DOHH2 (cell line): ENCODE data around the gene PSG1.
"Not testable (repeated sequence)": the region's sequence is repeated elsewhere in the genome, so short reads cannot be mapped to it uniquely, and the experiment has no call there.

Source experiments
- H3F3A ChIP-seq: fragments of 200-600 bp; sonication (generic), shearing (Covaris generic); 2 replicates; pipeline ENCODE4 v1.6.0; 2016; ENCODE audit warnings: antibody characterized with exemption, mild to moderate bottlenecking; ENCODE audit not compliant: control insufficient read depth, insufficient read depth
- H3K27ac ChIP-seq: fragments of 200-600 bp; sonication (generic); 2 replicates; pipeline ENCODE4 v1.5.1; 2014; ENCODE audit warnings: low read depth, mild to moderate bottlenecking, low read length, moderate library complexity
- H3K27me3 ChIP-seq: fragments of 200-600 bp; sonication (generic); 2 replicates; pipeline ENCODE4 v1.6.1; 2014; ENCODE audit warnings: mild to moderate bottlenecking, low read length, mixed read lengths; ENCODE audit not compliant: control insufficient read depth
- H3K36me3 ChIP-seq: fragments of 200-600 bp; sonication (generic); 2 replicates; pipeline ENCODE4 v1.6.1; 2014; ENCODE audit warnings: mild to moderate bottlenecking, low read length, moderate library complexity, mixed read lengths; ENCODE audit not compliant: control insufficient read depth
- H3K4me1 ChIP-seq: fragments of 200-600 bp; sonication (generic); 2 replicates; pipeline ENCODE4 v1.6.1; 2014; ENCODE audit warnings: mild to moderate bottlenecking, low read length, mixed read lengths; ENCODE audit not compliant: control insufficient read depth
- H3K4me2 ChIP-seq: fragments of 200-600 bp; sonication (generic); 2 replicates; pipeline ENCODE4 v1.6.0; 2014; ENCODE audit warnings: mild to moderate bottlenecking, low read length, moderate library complexity
- H3K4me3 ChIP-seq: fragments of 200-600 bp; sonication (generic); 2 replicates; pipeline ENCODE4 v1.5.1; 2014; ENCODE audit warnings: mild to moderate bottlenecking, low read length, mixed read lengths
- H3K79me2 ChIP-seq: fragments of 200-600 bp; sonication (generic); 2 replicates; pipeline ENCODE4 v1.6.1; 2014; ENCODE audit warnings: mild to moderate bottlenecking, low read length, mixed read lengths; ENCODE audit not compliant: control insufficient read depth
- H3K9me2 ChIP-seq: fragments of 200-600 bp; sonication (generic); replicated peaks from 2 replicates; pipeline ENCODE4 v1.6.1; 2014; ENCODE audit warnings: mild to moderate bottlenecking, low read length, mixed read lengths; ENCODE audit not compliant: control insufficient read depth
- H3K9me3 ChIP-seq: fragments of 200-600 bp; sonication (generic); 2 replicates; pipeline ENCODE4 v1.6.1; 2014; ENCODE audit warnings: antibody characterized with exemption, low read length, mixed read lengths; ENCODE audit not compliant: control insufficient read depth, insufficient read depth
- H4K20me1 ChIP-seq: fragments of 200-600 bp; sonication (generic); 2 replicates; pipeline ENCODE4 v1.6.0; 2014; ENCODE audit warnings: low read depth, mild to moderate bottlenecking, antibody characterized with exemption, low read length, moderate library complexity; ENCODE audit not compliant: control insufficient read depth, insufficient read depth
- EZH2phosphoT487 ChIP-seq: fragments of 200-600 bp; sonication (generic); IDR thresholded peaks from 2 replicates; pipeline ENCODE4 v1.6.1; 2017; ENCODE audit warnings: borderline replicate concordance, mild to moderate bottlenecking, antibody characterized with exemption, low read length, moderate library complexity, mixed read lengths
- TF ChIP-seq, protein P1 (sequence below): fragments of 200-600 bp; sonication (generic); IDR thresholded peaks from one replicate; pipeline ENCODE4 v1.5.1; 2014; ENCODE audit warnings: antibody characterized with exemption, mild to moderate bottlenecking, low read depth, low read length; ENCODE audit not compliant: poor library complexity, severe bottlenecking

PSG1 gene

GRCh38 chr19:42850981-42851717, 28.4 kb downstream of the PSG1 start:
- Histone ChIP-seq H3K9me2 (no peaks in the 10 kb centered on the region), H3K9me3 (no peaks in the 10 kb centered on the region), H3K79me2 (no peaks in the 10 kb centered on the region), H3K36me3 (no peaks in the 10 kb centered on the region), H3K4me1 (no peaks in the 10 kb centered on the region), H3K4me2 (no peak overlapping the region), H3F3A (no peaks in the 10 kb centered on the region), H4K20me1 (no peaks in the 10 kb centered on the region), H3K27ac (no peak overlapping the region), H3K4me3 (no peak overlapping the region), H3K27me3 (no peaks in the 10 kb centered on the region)
- TF ChIP-seq, protein P1, sequence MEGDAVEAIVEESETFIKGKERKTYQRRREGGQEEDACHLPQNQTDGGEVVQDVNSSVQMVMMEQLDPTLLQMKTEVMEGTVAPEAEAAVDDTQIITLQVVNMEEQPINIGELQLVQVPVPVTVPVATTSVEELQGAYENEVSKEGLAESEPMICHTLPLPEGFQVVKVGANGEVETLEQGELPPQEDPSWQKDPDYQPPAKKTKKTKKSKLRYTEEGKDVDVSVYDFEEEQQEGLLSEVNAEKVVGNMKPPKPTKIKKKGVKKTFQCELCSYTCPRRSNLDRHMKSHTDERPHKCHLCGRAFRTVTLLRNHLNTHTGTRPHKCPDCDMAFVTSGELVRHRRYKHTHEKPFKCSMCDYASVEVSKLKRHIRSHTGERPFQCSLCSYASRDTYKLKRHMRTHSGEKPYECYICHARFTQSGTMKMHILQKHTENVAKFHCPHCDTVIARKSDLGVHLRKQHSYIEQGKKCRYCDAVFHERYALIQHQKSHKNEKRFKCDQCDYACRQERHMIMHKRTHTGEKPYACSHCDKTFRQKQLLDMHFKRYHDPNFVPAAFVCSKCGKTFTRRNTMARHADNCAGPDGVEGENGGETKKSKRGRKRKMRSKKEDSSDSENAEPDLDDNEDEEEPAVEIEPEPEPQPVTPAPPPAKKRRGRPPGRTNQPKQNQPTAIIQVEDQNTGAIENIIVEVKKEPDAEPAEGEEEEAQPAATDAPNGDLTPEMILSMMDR = no peak
- TF ChIP-seq EZH2phosphoT487 = no peak

DNA sequence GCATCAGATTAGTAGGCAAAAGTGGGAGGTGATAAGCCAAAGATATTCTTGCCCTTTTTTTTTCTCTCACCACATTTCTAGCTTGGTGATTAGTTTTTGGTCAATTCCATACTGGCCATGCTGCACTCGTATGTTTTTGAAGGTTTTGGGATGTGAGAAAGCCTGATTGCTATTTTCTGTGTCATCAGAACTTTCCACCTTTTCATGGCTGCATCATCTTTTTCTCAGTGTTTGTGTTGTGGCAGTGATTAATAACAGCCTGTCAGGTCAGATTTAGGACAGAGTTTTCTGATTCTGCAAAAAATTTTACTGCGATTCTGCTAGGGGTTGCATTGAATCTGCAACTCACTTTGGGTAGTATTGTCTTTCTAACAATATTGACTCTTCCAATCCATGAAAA, 32.9 kb downstream of the PSG1 start:
- no peaks in the 10 kb centered on the region for H3K9me3 ChIP-seq
- H3F3A ChIP-seq = no peaks in the 10 kb centered on the region
- no peaks in the 10 kb centered on the region for H3K27me3 ChIP-seq
- no peaks in the 10 kb centered on the region for H4K20me1 ChIP-seq
- no peaks in the 10 kb centered on the region for H3K4me1 ChIP-seq
- H3K36me3 ChIP-seq = no peaks in the 10 kb centered on the region
- H3K79me2 ChIP-seq = no peaks in the 10 kb centered on the region
- TF ChIP-seq, protein P1 = no peak
- no peak for TF ChIP-seq EZH2phosphoT487
- H3K4me2 ChIP-seq = no peak overlapping the region
- H3K4me3 ChIP-seq = no peak overlapping the region
- H3K9me2 ChIP-seq = no peaks in the 10 kb centered on the region
- no peak overlapping the region for H3K27ac ChIP-seq

GRCh38 chr19:42843631-42844030, 35.9 kb downstream of the PSG1 start:
- not testable (repeated sequence) for H3K36me3 ChIP-seq, H3K4me1 ChIP-seq, H4K20me1 ChIP-seq, H3K9me2 ChIP-seq, H3K27me3 ChIP-seq, H3K9me3 ChIP-seq, H3K27ac ChIP-seq, H3K79me2 ChIP-seq, H3K4me3 ChIP-seq, H3K4me2 ChIP-seq, H3F3A ChIP-seq

DNA sequence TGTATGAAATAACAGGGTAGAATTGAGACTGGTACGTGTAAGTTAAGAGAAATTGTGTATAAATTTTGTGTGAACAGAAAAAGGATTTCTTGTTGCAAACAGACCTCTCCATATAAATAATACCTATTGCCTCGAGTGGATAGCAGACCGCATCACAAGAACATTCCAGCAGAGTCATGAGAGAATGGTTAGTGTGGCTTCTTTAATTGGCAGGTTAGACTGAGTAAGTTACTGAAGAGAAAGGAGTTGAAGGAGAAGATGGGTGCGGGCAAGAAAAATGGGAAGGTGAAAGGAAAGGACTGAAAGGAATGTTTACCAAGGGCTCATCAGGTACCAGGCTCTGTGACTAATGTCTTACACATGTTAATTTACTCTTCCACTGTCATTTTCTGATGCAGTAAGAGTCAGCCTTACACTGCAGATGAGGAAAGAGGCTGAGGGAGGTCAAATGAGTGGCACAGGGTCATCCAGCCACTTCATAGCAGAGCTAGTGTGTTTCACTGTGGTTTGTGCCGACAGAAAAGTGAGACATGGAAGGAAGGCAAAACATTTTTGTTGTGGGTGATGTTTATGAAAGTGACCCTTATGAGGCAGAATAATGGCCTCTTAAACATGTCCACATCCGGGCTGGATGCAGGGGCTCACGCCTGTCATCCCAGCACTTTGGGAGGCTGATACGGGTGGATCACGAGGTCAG, 46.6 kb downstream of the PSG1 start:
- not testable (repeated sequence) for H3K4me3 ChIP-seq, H3K36me3 ChIP-seq, H3K9me2 ChIP-seq, H3K79me2 ChIP-seq, H3F3A ChIP-seq, H3K27me3 ChIP-seq, H3K4me2 ChIP-seq, H3K4me1 ChIP-seq, H3K9me3 ChIP-seq, H3K27ac ChIP-seq, H4K20me1 ChIP-seq

DNA sequence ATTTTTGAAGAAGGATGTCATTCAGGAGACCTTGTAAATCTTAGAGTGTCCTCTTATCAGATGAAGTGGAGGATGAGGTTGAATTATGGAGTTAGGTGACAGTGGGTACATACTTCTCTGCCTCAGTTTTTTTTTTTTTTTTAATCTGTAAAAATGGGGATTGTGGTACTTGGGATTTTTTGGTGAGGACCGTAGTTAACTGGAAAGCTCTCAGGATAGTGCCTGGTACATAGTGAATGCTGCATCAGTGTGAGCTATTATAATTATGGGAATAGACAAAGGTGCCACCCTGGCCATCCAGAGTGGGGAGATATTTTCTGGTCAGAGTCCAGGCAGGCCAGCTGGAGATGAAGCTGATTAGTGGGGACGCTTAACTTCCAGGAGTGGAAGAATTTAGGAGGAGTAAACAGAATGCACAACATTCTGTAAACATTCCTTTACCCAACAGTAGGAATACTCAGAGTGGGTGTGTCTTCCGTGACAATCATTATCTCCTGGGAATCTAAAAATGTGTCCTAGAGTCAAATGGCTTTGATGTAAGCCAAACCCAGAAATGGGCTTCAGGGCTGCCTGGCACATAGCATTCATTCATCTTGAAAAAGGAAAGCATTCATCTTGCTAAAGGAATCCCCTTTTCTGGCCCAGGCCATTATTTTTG, 47.4 kb downstream of the PSG1 start:
- H3K4me1 ChIP-seq, H3K4me2 ChIP-seq, H3K27ac ChIP-seq, H3K9me3 ChIP-seq, H3K9me2 ChIP-seq, H3K36me3 ChIP-seq, H4K20me1 ChIP-seq, H3F3A ChIP-seq, H3K79me2 ChIP-seq, H3K27me3 ChIP-seq, H3K4me3 ChIP-seq: not testable (repeated sequence)
